Measurements from ENCODE around the gene HIF1A. TPM values are rescaled to one million over a fixed set of nuclear protein-coding genes. Genes with fewer than 3 reads are reported as not detected.
"Not testable (repeated sequence)": the region's sequence is repeated elsewhere in the genome, so short reads cannot be mapped to it uniquely, and the experiment has no call there.

Gene HIF1A
- total and polyA plus RNA-seq, 2 of the 13 experiments (the other 11 are each of a cell fraction or from before 2014, with no cell fraction given): 41.0 to 126 TPM

GRCh38 chr14:61755382-61755742 is 60.0 kb downstream of the HIF1A start:
- BruUV-seq (replicated peaks); H3K4me3 ChIP-seq (replicated peaks in 1 of 3; ENCODE audit: insufficient read depth in 1 of 3, low read depth in 2 of 3, low read length in 3 of 3); CTCF ChIA-PET (ENCODE audit: low intra/inter-chr PET ratio, low total read pairs); H3K4me2 ChIP-seq (ENCODE audit: low read depth, low read length); H3K9ac ChIP-seq (ENCODE audit: insufficient read depth, low read depth, low read length); H3K27ac ChIP-seq (ENCODE audit: extremely low read length, insufficient read depth, low read length); ATAC-seq; H2AFZ ChIP-seq (ENCODE audit: low read length); intact Hi-C loops (cut with micrococcal nuclease; ENCODE audit: unreplicated experiment); H3K9me3 ChIP-seq (ENCODE audit: low read length); POLR2A ChIA-PET; FAIRE-seq; H3K27me3 ChIP-seq (ENCODE audit: control insufficient read depth in 1 of 2, insufficient read depth in 2 of 2, low read length in 2 of 2); H3K36me3 ChIP-seq (replicated peaks in 1 of 2; ENCODE audit: control insufficient read depth in 1 of 2, insufficient read depth in 2 of 2, low read length in 2 of 2); DNase-seq (ENCODE audit: low spot score); H3K79me2 ChIP-seq (ENCODE audit: insufficient read depth, low read length); in situ Hi-C loops (cut with HindIII; ENCODE audit: extremely low pct_ligation_motif_present, low pct_unique_long_range_greater_than_20kb); H4K20me1 ChIP-seq (ENCODE audit: insufficient read depth, low read length): not testable (repeated sequence)
- peak; percentile 99 for TF ChIP-seq TEAD3 (CRISPR knock-in tag; optimal IDR thresholded peaks at IDR 0.05; ENCODE audit: borderline replicate concordance)
- peaks cover 13% of the 10 kb centered on the region for H3K4me1 ChIP-seq (ENCODE audit: insufficient read depth, low read length)

GRCh38 chr14:61756135-61756534 is 60.8 kb downstream of the HIF1A start:
- CTCF ChIA-PET (ENCODE audit: low intra/inter-chr PET ratio, low total read pairs): no interaction called here
- BruUV-seq (replicated peaks): no TSS peak
- Histone ChIP-seq H3K27ac (ENCODE audit: extremely low read length, insufficient read depth, low read length) (no peak overlapping the region), H4K20me1 (ENCODE audit: insufficient read depth, low read length) (no peaks in the 10 kb centered on the region), H3K4me2 (ENCODE audit: low read depth, low read length) (no peak overlapping the region), H3K27me3 (ENCODE audit: control insufficient read depth in 1 of 2, insufficient read depth in 2 of 2, low read length in 2 of 2) (no peaks in the 10 kb centered on the region), H3K9ac (ENCODE audit: insufficient read depth, low read depth, low read length) (no peak overlapping the region), H3K79me2 (ENCODE audit: insufficient read depth, low read length) (no peaks in the 10 kb centered on the region), H3K4me1 (ENCODE audit: insufficient read depth, low read length) (peaks cover 14% of the 10 kb centered on the region), H3K9me3 (ENCODE audit: low read length) (no peaks in the 10 kb centered on the region), H3K36me3 (replicated peaks in 1 of 2; ENCODE audit: control insufficient read depth in 1 of 2, insufficient read depth in 2 of 2, low read length in 2 of 2) (no peaks in the 10 kb centered on the region), H2AFZ (ENCODE audit: low read length) (no peak overlapping the region), H3K4me3 (replicated peaks in 1 of 3; ENCODE audit: insufficient read depth in 1 of 3, low read depth in 2 of 3, low read length in 3 of 3) (no peak overlapping the region)
- WGBS (ENCODE audit: low lambda C conversion rate): 5% methylated on average over 2 of the region's 2 CpGs
- in situ Hi-C loops (cut with HindIII; ENCODE audit: extremely low pct_ligation_motif_present, low pct_unique_long_range_greater_than_20kb) (no loop called here), intact Hi-C loops (cut with micrococcal nuclease; ENCODE audit: unreplicated experiment) (no loop called here)
- DNase-seq (ENCODE audit: low spot score): no peak
- ATAC-seq: no peak; the same call in 1 of the 3 replicates
- POLR2A ChIA-PET: no interaction called here
- no peak for FAIRE-seq
- TF ChIP-seq LBX2 (CRISPR knock-in tag; IDR thresholded peaks at IDR 0.05; ENCODE audit: borderline replicate concordance) (no peak), HNF1B (CRISPR knock-in tag; IDR thresholded peaks at IDR 0.05) (no peak), ZNF484 (CRISPR knock-in tag; IDR thresholded peaks at IDR 0.05; ENCODE audit: borderline replicate concordance, low read depth) (no peak), PHF5A (CRISPR knock-in tag; IDR thresholded peaks at IDR 0.05; ENCODE audit: low read depth, unreplicated experiment) (no peak), THAP9 (CRISPR knock-in tag; IDR thresholded peaks at IDR 0.05; ENCODE audit: borderline replicate concordance) (no peak), IRX3 (CRISPR knock-in tag; IDR thresholded peaks at IDR 0.05; ENCODE audit: borderline replicate concordance, low read depth) (no peak), HINFP (CRISPR knock-in tag; IDR thresholded peaks at IDR 0.05; ENCODE audit: low read depth) (no peak), ZNF577 (CRISPR knock-in tag; IDR thresholded peaks at IDR 0.05; ENCODE audit: borderline replicate concordance, low read depth) (no peak), CCAR2 (optimal IDR thresholded peaks at IDR 0.05; ENCODE audit: low read depth, low read length) (no peak), ZNF619 (CRISPR knock-in tag; IDR thresholded peaks at IDR 0.05) (no peak), REPIN1 (CRISPR knock-in tag; IDR thresholded peaks at IDR 0.05; ENCODE audit: borderline replicate concordance, low read depth) (no peak)

Data from HepG2 (cell line).